ENCODE measurements around the gene U2SURP.
A peak's percentile ranks its signal among the peaks of the same experiment; 100 is the strongest.
"Not testable (repeated sequence)": the region's sequence is repeated elsewhere in the genome, so short reads cannot be mapped to it uniquely, and the experiment has no call there.

Gene U2SURP

GRCh38 chr3:143010024-143010423 is 8.7 kb downstream of the U2SURP start:
- no peak for DNase-seq (ENCODE audit: low read depth)
- TF ChIP-seq CTCF (IDR thresholded peaks at IDR 0.05; ENCODE audit: low read length, missing control alignments): no peak
- no peak overlapping the region for H3K4me3 ChIP-seq (replicated peaks; ENCODE audit: low read depth, low read length)

- no peak for DNase-seq (ENCODE audit: low read depth)
- TF ChIP-seq CTCF (IDR thresholded peaks at IDR 0.05; ENCODE audit: low read length, missing control alignments): no peak
- no peak overlapping the region for H3K4me3 ChIP-seq (replicated peaks; ENCODE audit: low read depth, low read length)
Observed at GRCh38 chr3:143011705-143012104, 10.3 kb downstream of the U2SURP start.

- H3K4me3 ChIP-seq (replicated peaks; ENCODE audit: low read depth, low read length): no peak overlapping the region
- no peak for TF ChIP-seq CTCF (IDR thresholded peaks at IDR 0.05; ENCODE audit: low read length, missing control alignments)
- DNase-seq (ENCODE audit: low read depth): no peak
Observed at GRCh38 chr3:143014921-143015320, 13.6 kb downstream of the U2SURP start.

- no peak for DNase-seq (ENCODE audit: low read depth)
- no peak overlapping the region for H3K4me3 ChIP-seq (replicated peaks; ENCODE audit: low read depth, low read length)
- TF ChIP-seq CTCF (IDR thresholded peaks at IDR 0.05; ENCODE audit: low read length, missing control alignments): peak; percentile 38
Observed at GRCh38 chr3:143016321-143016972, 15.1 kb downstream of the U2SURP start.

- no peak overlapping the region for H3K4me3 ChIP-seq (replicated peaks; ENCODE audit: low read depth, low read length)
- no peak for TF ChIP-seq CTCF (IDR thresholded peaks at IDR 0.05; ENCODE audit: low read length, missing control alignments)
- no peak for DNase-seq (ENCODE audit: low read depth)
Observed at GRCh38 chr3:143024351-143024960, 23.1 kb downstream of the U2SURP start.

GRCh38 chr3:143031327-143031726 is 30.0 kb downstream of the U2SURP start:
- H3K4me3 ChIP-seq (replicated peaks; ENCODE audit: low read depth, low read length): no peak overlapping the region
- TF ChIP-seq CTCF (IDR thresholded peaks at IDR 0.05; ENCODE audit: low read length, missing control alignments): no peak
- no peak for DNase-seq (ENCODE audit: low read depth)

- not testable (repeated sequence) for DNase-seq (ENCODE audit: low read depth); H3K4me3 ChIP-seq (replicated peaks; ENCODE audit: low read depth, low read length)
Observed at GRCh38 chr3:143031796-143032387, 30.5 kb downstream of the U2SURP start.
